Eye (tissue), 1 donor: ENCODE measurements around the gene MTERF1.
"Not testable (repeated sequence)": the region's sequence is repeated elsewhere in the genome, so short reads cannot be mapped to it uniquely, and the experiment has no call there.

Experiments
- DNase-seq: peaks from one replicate; pipeline ENCODE4 v3.0.0-alpha.2; 2015

The MTERF1 gene

DNA sequence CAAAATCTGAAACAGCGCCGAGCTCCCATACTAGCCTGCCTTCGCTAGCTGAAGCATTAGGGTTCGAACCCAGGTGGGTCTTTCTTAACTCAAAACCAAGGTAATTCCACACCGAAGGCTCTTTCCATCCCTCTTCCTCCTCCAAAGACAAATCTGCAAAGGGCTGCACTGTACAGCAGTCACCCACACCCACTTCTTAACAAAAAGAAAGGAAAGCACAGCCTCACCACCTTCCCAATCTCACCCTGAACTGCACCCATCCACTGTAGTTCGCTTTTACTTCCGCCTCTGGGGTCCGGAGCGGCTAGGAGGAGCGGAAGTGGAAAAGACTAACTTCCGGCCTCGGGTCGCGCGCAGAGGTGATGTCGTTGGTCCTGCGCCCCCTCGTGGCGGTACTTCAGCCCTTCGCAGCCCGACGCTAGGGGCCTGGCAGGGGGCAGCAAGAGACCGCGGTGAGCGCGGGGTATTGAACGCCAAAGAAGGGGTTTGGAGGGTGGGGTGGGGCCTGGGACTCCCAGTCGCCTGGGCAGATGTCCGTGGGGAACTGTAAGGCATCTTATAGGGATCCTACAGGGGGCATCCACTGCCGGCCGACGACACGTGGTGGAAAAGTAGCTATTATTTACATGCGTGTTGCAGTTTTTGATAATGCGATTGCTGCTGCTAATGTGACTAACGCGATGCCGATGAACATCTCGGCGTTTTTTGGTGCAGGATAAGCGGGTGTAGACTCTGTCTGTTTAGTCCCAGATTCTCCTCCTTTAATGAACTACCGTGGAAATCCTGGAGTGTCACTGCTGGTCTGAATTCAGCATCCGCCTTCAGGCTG is at the start of gene MTERF1:
TSS of gene MTERF1 (minus strand) at position 290 of the 829 bp plus-strand sequence. CDS start 619 bp downstream, outside the sequence.
- DNase-seq, result peak; percentile 98

DNA sequence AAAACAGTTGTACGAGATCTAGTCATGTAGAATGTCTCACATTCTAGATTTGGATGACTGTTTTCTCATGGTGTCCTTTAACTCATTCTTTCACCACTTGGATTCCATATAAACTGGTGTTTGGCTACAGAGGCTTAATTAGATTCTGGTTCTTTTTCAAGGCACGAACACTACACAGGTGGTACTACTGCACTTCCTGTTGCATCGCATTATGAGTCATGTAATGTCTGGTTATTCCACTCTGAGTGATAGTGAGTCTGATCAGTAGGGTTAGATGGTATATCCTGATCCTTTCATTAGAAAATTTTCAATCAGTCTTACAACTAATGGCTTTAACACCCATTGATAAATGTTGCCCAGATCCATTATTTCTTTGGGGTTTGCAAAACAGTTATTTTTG is 49.0 kb upstream of the MTERF1 start:
- DNase-seq, result no peak

DNA sequence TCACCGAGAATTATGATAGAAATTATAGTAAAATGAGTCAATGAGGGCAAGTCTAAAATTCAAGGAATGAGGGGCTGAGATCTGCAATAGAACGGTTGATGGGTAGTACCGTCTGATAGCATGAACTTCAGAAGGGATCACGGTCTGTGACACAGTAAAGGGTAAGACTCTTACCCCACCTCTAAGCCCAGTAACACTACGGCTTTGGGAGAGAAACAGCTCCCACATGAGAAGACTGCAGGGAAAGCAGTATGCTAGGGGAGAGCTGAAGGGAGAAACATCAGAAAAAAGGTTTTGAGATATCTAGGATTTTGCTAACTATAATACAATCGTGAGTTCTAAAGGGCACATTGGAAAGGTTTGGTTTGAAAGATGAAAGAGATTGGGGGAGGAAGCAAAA is 47.4 kb upstream of the MTERF1 start:
- DNase-seq, result no peak

DNA sequence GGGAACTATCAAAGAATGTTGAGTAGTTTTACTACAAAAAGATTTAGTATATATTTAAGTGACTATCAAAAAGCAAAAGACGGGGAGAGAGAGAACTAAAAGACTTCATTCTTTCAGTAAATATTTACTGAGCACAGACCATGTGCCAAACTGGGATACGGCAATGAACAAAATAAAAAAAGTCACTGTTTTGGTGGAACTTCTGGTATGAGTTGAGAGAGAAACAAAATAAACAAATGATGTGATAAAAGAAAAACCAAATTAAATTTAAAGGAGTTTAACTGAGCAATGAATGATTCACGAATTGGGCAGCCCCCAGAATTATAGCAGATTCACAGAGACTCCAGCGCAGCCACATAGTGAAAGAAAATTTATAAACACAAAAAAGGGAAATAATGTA is 42.4 kb upstream of the MTERF1 start:
- DNase-seq, result no peak

DNA sequence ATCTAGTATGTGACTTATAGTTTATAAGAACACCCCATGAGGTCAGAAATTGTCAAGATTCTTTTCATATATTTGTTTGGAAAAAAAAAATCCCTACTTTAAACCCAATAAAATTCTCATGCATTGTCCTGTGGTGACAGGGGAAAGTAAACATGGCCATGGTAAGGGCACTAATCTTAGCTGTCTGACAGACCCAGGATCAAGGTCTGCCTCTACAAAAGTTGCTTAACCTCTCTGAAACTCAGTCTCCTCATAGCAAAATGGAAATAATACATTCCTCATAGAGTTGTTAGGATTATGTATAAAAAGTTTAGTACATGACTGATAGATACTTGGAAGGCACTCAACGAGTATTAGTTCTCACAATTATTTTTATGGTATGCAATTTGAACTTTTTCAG is 37.9 kb upstream of the MTERF1 start:
- no peak for DNase-seq

GRCh38 chr7:91916051-91916440 is 35.5 kb upstream of the MTERF1 start:
- no peak for DNase-seq

DNA sequence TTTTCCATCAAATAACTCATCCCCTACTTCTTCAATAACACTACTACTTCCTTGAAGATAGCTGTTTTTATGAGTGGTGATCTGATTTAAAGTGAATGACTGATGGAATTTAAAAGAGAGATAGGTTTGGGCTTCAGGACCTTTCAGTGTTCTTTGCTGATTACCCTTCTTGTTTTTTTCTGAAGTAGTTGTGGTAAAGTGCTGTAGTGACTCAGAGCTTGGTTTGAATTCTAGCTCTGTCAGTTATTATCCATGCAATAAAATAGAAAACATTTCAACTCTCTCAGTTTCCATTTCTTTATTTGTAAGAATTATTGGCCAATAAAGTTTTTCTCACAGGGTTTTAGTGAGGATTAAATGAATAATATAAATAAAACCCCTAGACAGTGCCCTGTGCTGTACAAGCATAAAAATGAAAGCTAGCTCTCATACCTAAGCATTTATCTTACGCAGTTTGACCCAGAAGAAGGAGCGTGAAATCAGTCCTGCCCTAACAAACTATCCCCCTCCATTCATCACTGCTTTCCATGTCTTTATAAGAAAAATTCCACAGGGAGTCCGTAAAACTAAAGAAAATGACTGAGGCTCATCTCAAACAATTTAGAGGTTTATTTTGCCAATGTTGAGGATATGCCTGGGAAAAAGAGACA is 35.0 kb upstream of the MTERF1 start:
- no peak for DNase-seq

- no peak for DNase-seq
These were observed 33.1 kb upstream of the MTERF1 start for GRCh38 chr7:91913612-91914011.

- no peak for DNase-seq
These were observed 32.0 kb upstream of the MTERF1 start for GRCh38 chr7:91912494-91912893.

GRCh38 chr7:91911121-91911520 is 30.6 kb upstream of the MTERF1 start:
- DNase-seq, result no peak

DNA sequence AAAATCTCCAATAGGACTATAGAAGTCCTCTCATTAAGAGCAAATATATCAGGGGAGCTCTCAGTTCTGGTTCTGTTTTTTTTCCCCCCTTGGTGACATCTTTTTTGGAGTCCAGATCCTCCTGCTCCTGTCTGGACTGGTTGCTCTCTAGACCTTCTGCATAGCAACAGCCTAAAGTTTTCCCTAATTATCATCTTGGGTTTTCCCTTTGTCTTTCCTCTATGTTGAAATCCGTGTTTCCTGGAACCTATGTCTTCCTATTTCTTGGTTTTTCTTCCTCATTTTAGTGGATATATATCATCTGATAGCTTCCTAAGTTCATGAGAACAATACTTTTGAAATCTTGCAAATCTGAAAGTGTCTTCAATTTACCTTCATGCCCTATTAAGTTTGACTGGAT is 29.7 kb upstream of the MTERF1 start:
- DNase-seq, result no peak

DNA sequence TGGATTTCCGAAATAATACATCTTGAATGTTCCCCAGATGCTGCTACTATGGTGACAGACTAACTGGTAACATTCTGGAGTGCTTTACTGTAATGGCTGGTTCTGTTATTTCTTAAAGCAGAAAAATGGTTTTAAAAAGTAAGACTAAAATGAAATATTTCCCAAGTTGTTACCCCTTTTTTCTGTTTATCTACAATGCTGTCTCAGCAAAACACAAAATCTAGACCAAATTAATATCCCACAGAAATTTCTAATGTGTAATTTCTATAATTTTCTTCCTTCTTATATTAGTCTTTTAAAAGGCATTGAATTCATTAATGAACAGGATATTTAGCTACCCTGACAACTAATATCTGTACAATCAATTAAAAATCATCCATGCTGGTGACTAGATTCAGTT is 19.1 kb upstream of the MTERF1 start:
- DNase-seq, result no peak

GRCh38 chr7:91898240-91898992 is 17.9 kb upstream of the MTERF1 start:
- DNase-seq, result no peak

DNA sequence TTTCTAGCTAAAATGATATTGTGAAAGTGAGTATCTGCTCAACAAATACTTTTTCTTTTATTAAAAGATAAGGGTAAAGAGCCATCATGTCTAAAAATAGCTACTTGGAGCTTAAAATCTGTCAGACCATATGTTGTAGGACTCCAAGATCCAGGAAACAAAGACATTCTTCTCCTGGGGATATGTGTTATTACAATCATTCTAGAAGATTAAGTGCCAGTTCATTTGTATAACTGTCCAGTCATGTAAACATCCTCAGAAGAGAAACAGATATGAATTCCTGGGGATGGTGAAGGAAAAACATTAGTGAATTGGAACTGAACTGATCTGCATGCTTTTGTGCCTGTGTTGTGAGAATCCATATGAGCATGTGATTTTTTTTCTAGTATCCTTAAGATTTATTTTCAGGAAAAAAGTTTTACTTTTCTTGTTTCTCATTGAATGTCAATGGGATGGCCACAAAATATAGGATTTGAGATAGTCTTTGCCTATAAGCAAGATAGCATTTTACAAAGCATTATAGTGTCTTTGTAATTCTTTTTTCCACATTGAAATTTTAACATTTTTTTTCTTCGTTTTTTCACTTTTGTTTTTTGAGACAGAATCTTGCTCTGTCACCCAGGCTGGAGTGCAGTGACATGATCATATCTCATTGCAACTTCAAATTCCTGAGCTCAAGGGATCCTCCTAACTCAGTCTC is 14.4 kb upstream of the MTERF1 start:
- DNase-seq, result peak; percentile 6

DNA sequence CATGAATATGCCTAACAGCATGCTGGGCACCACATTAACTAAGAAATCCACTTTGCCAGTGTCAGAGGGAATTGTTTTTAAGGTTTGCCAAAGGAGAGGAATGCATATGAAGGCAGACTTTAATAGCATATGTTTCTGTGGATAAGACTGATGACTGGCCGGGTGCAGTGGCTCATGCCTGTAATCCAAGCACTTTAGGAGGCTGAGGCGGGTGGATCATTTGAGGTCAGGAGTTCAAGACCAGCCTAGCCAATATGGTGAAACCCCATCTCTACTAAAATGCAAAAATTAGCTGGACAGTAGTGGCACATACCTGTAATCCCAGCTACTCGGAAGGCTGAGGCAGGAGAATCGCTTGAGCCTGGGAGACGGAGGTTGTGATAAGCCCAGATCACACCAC is 13.2 kb upstream of the MTERF1 start:
- DNase-seq, result not testable (repeated sequence)

- DNase-seq, result peak; percentile 63
These were observed 12.4 kb upstream of the MTERF1 start for GRCh38 chr7:91892821-91893340.

DNA sequence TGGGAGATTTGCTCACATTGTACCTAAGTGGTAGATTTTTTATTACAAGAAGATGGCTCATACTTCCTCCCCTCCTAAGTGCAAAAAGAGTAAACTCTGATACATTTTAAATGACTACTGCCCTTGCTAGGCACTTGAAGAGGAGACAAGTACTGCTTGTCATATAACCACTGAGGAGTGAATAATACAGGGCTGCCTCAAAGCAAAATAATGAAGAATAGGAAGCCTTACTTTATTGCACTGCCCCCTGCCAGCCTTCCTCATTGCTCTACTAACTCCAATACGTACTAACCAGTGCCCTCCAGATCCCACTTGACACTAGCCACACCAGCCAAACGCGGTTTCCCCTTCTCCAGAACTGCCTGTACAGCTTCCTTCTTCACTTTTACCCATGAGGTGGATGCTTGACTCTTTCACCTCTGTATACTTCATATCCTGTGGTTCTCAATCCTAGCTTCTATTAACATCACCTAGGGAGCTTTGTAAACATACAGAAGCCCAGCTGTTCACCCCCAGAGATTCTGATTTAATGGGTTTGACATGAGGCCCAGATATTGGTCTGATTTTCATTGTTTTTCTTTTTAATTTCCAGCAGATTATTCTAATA is 11.7 kb upstream of the MTERF1 start:
- DNase-seq, result peak; percentile 25

GRCh38 chr7:91888271-91889175 is 8.0 kb upstream of the MTERF1 start:
- not testable (repeated sequence) for DNase-seq

- DNase-seq, result not testable (repeated sequence)
These were observed 7.1 kb upstream of the MTERF1 start for GRCh38 chr7:91887336-91888213.
